HepG2 (cell line): ENCODE data around the gene GJC2. TPM values are rescaled to one million over a fixed set of nuclear protein-coding genes. Genes with fewer than 3 reads are reported as not detected.

Experiments used
- ATAC-seq: fragments of 200-7000 bp; cut with Tn5 transposase; 3 replicates; pipeline ENCODE4 v1.9.1; 2020; ENCODE audit warnings: mild to moderate bottlenecking, moderate library complexity
- BruUV-seq: library from RNA; stranded (reverse); fragments of 400-500 nt; replicated peaks from 2 replicates; lab custom pipeline; 2021; lab: Mats Ljungman, UMichigan
- CTCF ChIA-PET: fragments of 300-600 bp; formaldehyde crosslinking; extraction: SDS; loops from one replicate; lab custom pipeline; 2021; ENCODE audit warnings: low total read pairs, inconsistent platforms, low intra/inter-chr PET ratio; lab: Yijun Ruan, JAX
- POLR2A ChIA-PET: fragments of 350-600 bp; sonication (Branson Sonifier 250); formaldehyde crosslinking; loops from one replicate; lab custom pipeline; 2020; ENCODE audit warnings: antibody characterized with exemption, inconsistent platforms; lab: Yijun Ruan, JAX
- DNase-seq: peaks from one replicate; pipeline ENCODE4 v3.0.0-alpha.2; 2015; ENCODE audit warnings: low spot score
- FAIRE-seq: peaks from 3 replicates; lab custom pipeline; 2011; peaks lifted over from hg19 to GRCh38; lab: Jason Lieb, UNC
- H2AFZ ChIP-seq: one replicate; pipeline ENCODE4 v1.6.1; 2011; ENCODE audit warnings: low read length, inconsistent platforms
- H3K27ac ChIP-seq: fragments of 300-600 bp; 3 replicates; pipeline ENCODE4 v1.8.0; 2011; ENCODE audit warnings: mixed run types, mild to moderate bottlenecking, mixed read lengths, low read length, inconsistent platforms; ENCODE audit not compliant: insufficient read depth; ENCODE audit errors: extremely low read length
- H3K27me3 ChIP-seq, 2 experiments: fragments of 200-600 bp in 1 of 2; 2 replicates in 1 of 2; 3 replicates in 1 of 2; pipeline versions ENCODE4 v1.6.0 to v1.8.0; 2011; ENCODE audit warnings: low read length in 2 of 2, mild to moderate bottlenecking in 2 of 2, moderate library complexity in 2 of 2, inconsistent platforms in 1 of 2; ENCODE audit not compliant: insufficient read depth in 2 of 2, control insufficient read depth in 1 of 2
- H3K36me3 ChIP-seq, 2 experiments: fragments of 200-600 bp in 1 of 2; replicated peaks in 1 of 2; 2 replicates in 1 of 2; 3 replicates in 1 of 2; pipeline versions ENCODE4 v1.5.1 to v1.8.0; 2011; ENCODE audit warnings: low read length in 2 of 2, inconsistent platforms in 1 of 2; ENCODE audit not compliant: insufficient read depth in 2 of 2, control insufficient read depth in 1 of 2
- H3K4me1 ChIP-seq: 2 replicates; pipeline ENCODE4 v1.5.1; 2012; ENCODE audit warnings: low read length, inconsistent platforms; ENCODE audit not compliant: insufficient read depth
- H3K4me2 ChIP-seq: 2 replicates; pipeline ENCODE4 v1.6.0; 2011; ENCODE audit warnings: low read depth, low read length, inconsistent platforms
- H3K4me3 ChIP-seq, 3 experiments: fragments of 200-600 bp in 1 of 3; sonication (generic), shearing (Covaris generic) in 1 of 3; replicated peaks in 1 of 3; 2 replicates each; pipeline ENCODE4 v1.5.1; 2011 to 2016; ENCODE audit warnings: low read length in 3 of 3, inconsistent platforms in 2 of 3, low read depth in 2 of 3, mild to moderate bottlenecking in 2 of 3, control low read depth in 1 of 3, mixed read lengths in 1 of 3; ENCODE audit not compliant: insufficient read depth in 1 of 3
- H3K79me2 ChIP-seq: one replicate; pipeline ENCODE4 v1.6.1; 2011; ENCODE audit warnings: low read length, inconsistent platforms; ENCODE audit not compliant: insufficient read depth
- H3K9ac ChIP-seq: 2 replicates; pipeline ENCODE4 v1.6.0; 2011; ENCODE audit warnings: mild to moderate bottlenecking, low read depth, low read length, inconsistent platforms; ENCODE audit not compliant: insufficient read depth
- H3K9me3 ChIP-seq: 2 replicates; pipeline ENCODE4 v1.5.1; 2012; ENCODE audit warnings: mild to moderate bottlenecking, low read length
- H4K20me1 ChIP-seq: 2 replicates; pipeline ENCODE4 v1.6.0; 2011; ENCODE audit warnings: inconsistent platforms, mild to moderate bottlenecking, low read length, moderate library complexity; ENCODE audit not compliant: insufficient read depth
- AGO2 ChIP-seq: fragments of 200-400 bp; formaldehyde crosslinking; optimal IDR thresholded peaks from 2 replicates; pipeline ENCODE3; 2017; ENCODE audit warnings: mild to moderate bottlenecking, low read depth, low read length, moderate library complexity
- KLF6 ChIP-seq: IDR thresholded peaks from 2 replicates; pipeline ENCODE4 v1.8.0; 2016; ENCODE audit warnings: missing biosample characterization, missing genetic modification reagents
- TEAD3 ChIP-seq: optimal IDR thresholded peaks from 2 replicates; pipeline ENCODE3; 2016; ENCODE audit warnings: borderline replicate concordance
- ZNF296 ChIP-seq: sonication (generic); formaldehyde crosslinking; conservative IDR thresholded peaks from 2 replicates; pipeline ENCODE4 v1.5.0; 2020; ENCODE audit warnings: mild to moderate bottlenecking, missing genetic modification reagents
- ZNF33A ChIP-seq: sonication (generic); formaldehyde crosslinking; IDR thresholded peaks from 2 replicates; pipeline ENCODE4 v1.5.1; 2020; ENCODE audit warnings: missing genetic modification reagents, mild to moderate bottlenecking, moderate library complexity, borderline replicate concordance
- WGBS: methylation state at CpG from one replicate; pipeline ENCODE4 v1.1.6; 2017; ENCODE audit warnings: low lambda C conversion rate; 5-methylcytosine and 5-hydroxymethylcytosine counted together
- in situ Hi-C: cut with HindIII; loops from 2 replicates; pipeline ENCODE4 v1.10.0; 2017; ENCODE audit warnings: low pct_unique_long_range_greater_than_20kb; ENCODE audit not compliant: extremely low pct_ligation_motif_present
- intact Hi-C: fragments of 100-400 bp; cut with micrococcal nuclease; formaldehyde crosslinking; loops from one replicate; pipeline ENCODE4 v1.10.0; 2022; ENCODE audit not compliant: unreplicated experiment
- polyA plus RNA-seq, 8 experiments: library from polyadenylated mRNA; depleted of rRNA in 3 of 8; stranded (reverse) in 7 of 8; unstranded in 1 of 8; fragments of >200 nt; fragmentation: Illumina TruSeq in 4 of 8; extraction: Trizol in 4 of 8; gene quantifications; 2 replicates each; pipeline versions ENCODE4 v1.2.1 to v1.2.3, GENCODE V29; 2011 to 2016; ENCODE audit warnings: low read depth in 4 of 8, missing spikeins in 1 of 8, mixed read lengths in 1 of 8; ENCODE audit not compliant: insufficient read depth in 1 of 8
- total RNA-seq, 5 experiments: library from RNA; depleted of rRNA; stranded (reverse); fragments of >200 nt; fragmentation: Illumina TruSeq; extraction: Trizol; gene quantifications; 2 replicates each; pipeline ENCODE4 v1.2.3, GENCODE V29; 2016; ENCODE audit warnings: low read depth in 1 of 5
- TF ChIP-seq, protein P1 (sequence below): sonication (generic); formaldehyde crosslinking; IDR thresholded peaks from 2 replicates; pipeline ENCODE4 v1.8.0; 2022; ENCODE audit warnings: mild to moderate bottlenecking, missing genetic modification reagents; ENCODE audit not compliant: insufficient replicate concordance
- TF ChIP-seq, protein P2 (sequence below), 2 experiments: fragments of 450-650 bp in 1 of 2; sonication (generic) in 1 of 2; formaldehyde crosslinking in 1 of 2; IDR thresholded peaks; 2 replicates each; pipeline versions ENCODE4 v1.6.1 to v1.8.0; 2016 to 2022; ENCODE audit warnings: antibody characterized with exemption in 1 of 2, mild to moderate bottlenecking in 1 of 2, missing genetic modification reagents in 1 of 2

The GJC2 gene
- total and polyA plus RNA-seq, 2 of the 13 experiments (the other 11 are each of a cell fraction or from before 2014, with no cell fraction given) = 1.6 to 3.8 TPM

GRCh38 chr1:228139931-228140723, 9.6 kb upstream of the GJC2 start, which contains the start of gene GUK1 (continued):
- TF ChIP-seq, protein P1, sequence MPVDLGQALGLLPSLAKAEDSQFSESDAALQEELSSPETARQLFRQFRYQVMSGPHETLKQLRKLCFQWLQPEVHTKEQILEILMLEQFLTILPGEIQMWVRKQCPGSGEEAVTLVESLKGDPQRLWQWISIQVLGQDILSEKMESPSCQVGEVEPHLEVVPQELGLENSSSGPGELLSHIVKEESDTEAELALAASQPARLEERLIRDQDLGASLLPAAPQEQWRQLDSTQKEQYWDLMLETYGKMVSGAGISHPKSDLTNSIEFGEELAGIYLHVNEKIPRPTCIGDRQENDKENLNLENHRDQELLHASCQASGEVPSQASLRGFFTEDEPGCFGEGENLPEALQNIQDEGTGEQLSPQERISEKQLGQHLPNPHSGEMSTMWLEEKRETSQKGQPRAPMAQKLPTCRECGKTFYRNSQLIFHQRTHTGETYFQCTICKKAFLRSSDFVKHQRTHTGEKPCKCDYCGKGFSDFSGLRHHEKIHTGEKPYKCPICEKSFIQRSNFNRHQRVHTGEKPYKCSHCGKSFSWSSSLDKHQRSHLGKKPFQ (CRISPR knock-in tag) = no peak

DNA sequence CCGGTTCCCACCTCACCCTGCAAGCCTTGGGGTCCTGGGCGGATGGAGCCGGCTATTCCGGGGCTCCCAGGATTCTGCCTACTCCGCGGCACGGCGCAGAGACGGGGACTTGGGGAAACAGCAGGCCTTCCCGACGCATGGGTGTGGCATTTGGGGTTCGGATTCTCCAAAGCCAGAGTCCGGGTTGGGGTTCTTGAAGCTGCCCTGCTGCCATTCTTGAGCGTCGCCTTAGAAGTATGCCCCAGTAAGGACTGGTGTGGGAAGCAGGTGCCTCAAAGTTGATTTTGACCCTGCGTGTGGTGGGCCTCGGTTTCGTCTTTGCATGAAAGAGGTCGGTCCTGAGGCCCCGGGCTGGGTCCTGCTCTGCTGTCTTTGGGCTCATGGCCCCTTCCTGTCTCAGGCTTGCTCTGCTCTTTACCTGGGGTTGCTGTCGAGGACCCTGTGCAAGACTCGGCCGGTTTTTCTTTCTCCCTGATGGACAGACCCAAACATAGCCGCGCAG, 9.0 kb upstream of the GJC2 start:
- WGBS = 8% methylated on average over 8 of the region's 25 CpGs
- in situ Hi-C loops (no loop called here), intact Hi-C loops (loop anchor here (1.0 to 2.0 kb wide), 2 partner anchors 9 to 30 kb away; no protein-coding TSS in a partner anchor)
- ATAC-seq = peak; percentile 2
- TF ChIP-seq ZNF296 (CRISPR knock-in tag) = 0 out of 2 replicates have a peak, but pooled peaks have one; percentile 14
- TF ChIP-seq, protein P2, sequence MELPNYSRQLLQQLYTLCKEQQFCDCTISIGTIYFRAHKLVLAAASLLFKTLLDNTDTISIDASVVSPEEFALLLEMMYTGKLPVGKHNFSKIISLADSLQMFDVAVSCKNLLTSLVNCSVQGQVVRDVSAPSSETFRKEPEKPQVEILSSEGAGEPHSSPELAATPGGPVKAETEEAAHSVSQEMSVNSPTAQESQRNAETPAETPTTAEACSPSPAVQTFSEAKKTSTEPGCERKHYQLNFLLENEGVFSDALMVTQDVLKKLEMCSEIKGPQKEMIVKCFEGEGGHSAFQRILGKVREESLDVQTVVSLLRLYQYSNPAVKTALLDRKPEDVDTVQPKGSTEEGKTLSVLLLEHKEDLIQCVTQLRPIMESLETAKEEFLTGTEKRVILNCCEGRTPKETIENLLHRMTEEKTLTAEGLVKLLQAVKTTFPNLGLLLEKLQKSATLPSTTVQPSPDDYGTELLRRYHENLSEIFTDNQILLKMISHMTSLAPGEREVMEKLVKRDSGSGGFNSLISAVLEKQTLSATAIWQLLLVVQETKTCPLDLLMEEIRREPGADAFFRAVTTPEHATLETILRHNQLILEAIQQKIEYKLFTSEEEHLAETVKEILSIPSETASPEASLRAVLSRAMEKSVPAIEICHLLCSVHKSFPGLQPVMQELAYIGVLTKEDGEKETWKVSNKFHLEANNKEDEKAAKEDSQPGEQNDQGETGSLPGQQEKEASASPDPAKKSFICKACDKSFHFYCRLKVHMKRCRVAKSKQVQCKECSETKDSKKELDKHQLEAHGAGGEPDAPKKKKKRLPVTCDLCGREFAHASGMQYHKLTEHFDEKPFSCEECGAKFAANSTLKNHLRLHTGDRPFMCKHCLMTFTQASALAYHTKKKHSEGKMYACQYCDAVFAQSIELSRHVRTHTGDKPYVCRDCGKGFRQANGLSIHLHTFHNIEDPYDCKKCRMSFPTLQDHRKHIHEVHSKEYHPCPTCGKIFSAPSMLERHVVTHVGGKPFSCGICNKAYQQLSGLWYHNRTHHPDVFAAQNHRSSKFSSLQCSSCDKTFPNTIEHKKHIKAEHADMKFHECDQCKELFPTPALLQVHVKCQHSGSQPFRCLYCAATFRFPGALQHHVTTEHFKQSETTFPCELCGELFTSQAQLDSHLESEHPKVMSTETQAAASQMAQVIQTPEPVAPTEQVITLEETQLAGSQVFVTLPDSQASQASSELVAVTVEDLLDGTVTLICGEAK (IDR thresholded peaks at IDR 0.05) = no peak
- TF ChIP-seq, protein P2 (CRISPR knock-in tag; IDR thresholded peaks at IDR 0.05) = no peak
- peak; percentile 8 for TF ChIP-seq AGO2
- no peak for TF ChIP-seq KLF6 (CRISPR knock-in tag)
- TF ChIP-seq TEAD3 (CRISPR knock-in tag) = no peak
- TF ChIP-seq ZNF33A (CRISPR knock-in tag) = peak; percentile 48; the same call in 1 of the 2 replicates
- H3K79me2 ChIP-seq = peaks cover 50% of the 10 kb centered on the region
- BruUV-seq = no TSS peak
- H4K20me1 ChIP-seq = peaks cover 18% of the 10 kb centered on the region; the same call in 1 of the 2 replicates
- no peaks in the 10 kb centered on the region; a peak in 1 of 5 replicates for H3K27me3 ChIP-seq
- peaks cover 42% of the 10 kb centered on the region for H3K4me1 ChIP-seq
- ChIA-PET POLR2A (interaction anchor here (1.3 to 5.6 kb wide), 3 partner anchors 9 to 25 kb away, joined by 11 to 38 read pairs (median 11); partner anchors contain the start of genes GJC2 and IBA57), CTCF (interaction anchor here (0.7 kb wide), 1 partner anchor 25 kb away, joined by 3 read pairs; the partner anchor contains the start of gene IBA57)
- H3K9ac ChIP-seq = peak overlapping the region; percentile 97
- peak overlapping the region; percentile 75 for H3K27ac ChIP-seq
- H3K36me3 ChIP-seq = peaks cover 2 to 7% of the 10 kb centered on the region in 2 experiments; a peak in 4 of 5 replicates
- no peak overlapping the region for H2AFZ ChIP-seq
- no peaks in the 10 kb centered on the region for H3K9me3 ChIP-seq
- H3K4me3 ChIP-seq = peak overlapping the region; percentile 94 to 98 (median 96)
- peak overlapping the region; percentile 95 for H3K4me2 ChIP-seq
- FAIRE-seq = no peak
- no peak for DNase-seq
